ENCODE measurements around the gene LRP1B.
"Not testable (repeated sequence)": the region's sequence is repeated elsewhere in the genome, so short reads cannot be mapped to it uniquely, and the experiment has no call there.

The LRP1B gene

DNA sequence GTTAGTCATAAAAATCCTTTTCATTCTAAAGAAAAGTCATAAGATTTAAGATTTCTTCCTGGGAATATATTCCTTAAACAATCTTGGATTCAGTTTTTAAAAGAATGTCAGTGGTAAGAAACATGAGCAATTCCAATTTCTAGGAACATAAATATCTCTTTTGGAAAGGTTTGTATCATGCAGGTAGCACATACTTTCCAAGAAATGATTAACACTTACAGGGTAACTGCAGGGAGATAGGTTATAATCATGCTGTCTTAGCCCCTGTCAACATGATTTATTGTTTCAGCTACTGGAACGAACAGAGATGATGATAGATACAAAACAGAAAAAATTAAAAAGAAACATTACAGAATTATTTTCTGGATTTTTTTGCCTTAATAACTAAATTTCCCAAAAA is 1537.7 kb downstream of the LRP1B start:
- no peak for DNase-seq

GRCh38 chr2:140589696-140590095 is 1541.1 kb downstream of the LRP1B start:
- DNase-seq, result no peak

GRCh38 chr2:140589273-140589672 is 1541.5 kb downstream of the LRP1B start:
- DNase-seq, result no peak

GRCh38 chr2:140586379-140586778 is 1544.4 kb downstream of the LRP1B start:
- no peak for DNase-seq

- no peak for DNase-seq
These were observed 1545.8 kb downstream of the LRP1B start for GRCh38 chr2:140585016-140585415.

DNA sequence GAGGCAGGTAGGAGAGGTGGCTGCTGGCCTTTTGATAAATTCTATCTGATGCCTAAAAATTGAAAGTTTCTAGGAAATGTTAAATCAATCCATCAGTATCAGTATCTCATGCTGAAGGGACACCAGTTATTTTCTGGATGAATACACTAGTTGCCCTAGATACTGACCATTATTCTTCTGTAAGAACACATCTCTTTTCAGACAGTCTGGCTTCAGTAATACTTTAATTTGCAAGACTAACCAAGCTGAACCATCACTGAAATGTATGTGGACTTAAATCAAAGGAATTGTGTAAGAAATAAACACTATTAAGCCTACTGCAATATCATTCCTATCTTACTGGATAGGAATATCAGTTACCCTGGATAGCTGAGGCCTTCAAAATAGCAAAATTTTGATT is 1546.3 kb downstream of the LRP1B start:
- DNase-seq, result no peak

DNA sequence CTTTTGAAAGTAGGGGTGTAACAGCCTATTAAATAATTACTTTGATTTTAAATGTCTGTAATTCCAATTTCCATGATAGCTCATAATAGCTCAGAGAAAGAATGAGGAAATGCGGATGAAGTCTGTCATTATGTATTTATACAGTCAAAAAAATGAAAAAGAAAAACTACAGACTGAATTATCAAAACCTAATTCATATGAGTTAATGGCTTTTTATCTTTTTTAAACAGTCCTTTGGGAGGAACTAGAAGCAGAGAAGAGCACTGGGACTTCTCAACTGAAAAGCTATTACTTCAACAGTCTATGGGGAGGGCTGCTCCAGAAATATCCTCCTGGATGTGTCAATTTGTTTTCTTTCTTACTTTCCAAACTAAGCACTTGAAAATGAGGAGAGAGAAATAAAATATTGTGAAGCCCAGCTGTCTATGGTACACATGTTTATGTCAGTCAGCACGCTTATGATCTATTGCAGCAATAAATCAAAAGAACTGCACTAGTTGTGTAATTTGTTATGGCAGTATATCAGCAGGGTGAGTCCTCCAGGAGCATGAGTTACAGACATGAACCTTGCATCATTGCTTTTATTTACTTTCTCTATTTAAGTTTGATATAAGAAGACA is 1550.2 kb downstream of the LRP1B start:
- DNase-seq, result no peak

DNA sequence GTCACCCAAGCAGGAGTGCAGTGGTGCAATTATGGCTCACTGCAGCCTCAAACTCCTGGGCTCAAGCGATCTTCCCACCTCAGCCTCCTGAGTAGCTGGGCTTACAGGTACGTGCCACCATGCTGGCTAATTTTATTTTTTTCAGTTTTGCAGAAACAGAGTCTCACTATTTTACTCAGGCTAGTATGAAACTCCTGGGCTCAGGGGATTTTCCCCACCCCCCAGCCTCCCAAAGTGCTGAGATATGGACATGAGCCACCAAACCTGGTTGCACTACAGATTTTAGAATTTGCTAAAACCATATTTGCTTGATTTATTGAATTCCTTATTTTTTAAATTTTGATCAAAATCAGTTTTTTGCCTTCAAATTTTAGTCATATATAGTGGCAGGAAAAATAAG is 1553.4 kb downstream of the LRP1B start:
- DNase-seq, result no peak

DNA sequence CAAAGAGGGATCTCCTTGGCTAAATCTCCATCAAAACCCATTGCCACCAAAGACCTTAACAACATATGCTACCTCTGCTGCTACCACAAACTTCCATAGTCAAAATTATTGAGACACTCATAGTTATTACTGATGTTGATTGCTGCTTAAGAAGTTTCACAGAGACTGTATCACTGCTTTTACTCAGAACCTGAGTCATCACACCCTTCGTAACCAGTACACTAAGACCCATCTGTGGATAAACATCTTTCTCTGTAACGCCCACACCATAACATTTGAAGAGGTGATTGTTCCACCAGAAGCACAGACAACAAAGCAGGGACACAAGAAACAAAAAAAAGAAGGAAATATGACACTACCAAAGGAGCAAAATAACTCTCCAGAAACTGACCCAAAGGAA is 1563.1 kb downstream of the LRP1B start:
- no peak for DNase-seq

DNA sequence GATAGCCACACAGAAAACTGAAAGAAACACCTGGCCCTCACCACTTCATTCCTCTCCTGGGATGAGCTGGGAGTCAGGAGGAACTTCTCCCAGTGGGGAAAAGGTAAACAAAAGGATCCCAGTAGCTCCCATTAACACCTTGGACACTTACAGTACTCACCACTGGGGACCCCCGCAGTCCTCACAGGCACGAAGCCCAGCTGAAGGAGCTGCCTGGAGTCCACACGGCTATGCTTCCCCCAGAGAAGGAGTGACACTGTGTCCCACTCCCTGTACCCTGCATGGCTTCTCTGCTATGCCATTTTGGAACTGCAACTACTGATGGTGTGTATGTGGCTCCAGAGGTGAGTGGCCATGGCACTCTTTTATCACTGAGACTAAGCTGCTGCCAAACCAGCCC is 1565.1 kb downstream of the LRP1B start:
- DNase-seq, result no peak

- no peak for DNase-seq
These were observed 1575.1 kb downstream of the LRP1B start for GRCh38 chr2:140555701-140556100.

GRCh38 chr2:140552634-140553033 is 1578.2 kb downstream of the LRP1B start:
- DNase-seq, result no peak

DNA sequence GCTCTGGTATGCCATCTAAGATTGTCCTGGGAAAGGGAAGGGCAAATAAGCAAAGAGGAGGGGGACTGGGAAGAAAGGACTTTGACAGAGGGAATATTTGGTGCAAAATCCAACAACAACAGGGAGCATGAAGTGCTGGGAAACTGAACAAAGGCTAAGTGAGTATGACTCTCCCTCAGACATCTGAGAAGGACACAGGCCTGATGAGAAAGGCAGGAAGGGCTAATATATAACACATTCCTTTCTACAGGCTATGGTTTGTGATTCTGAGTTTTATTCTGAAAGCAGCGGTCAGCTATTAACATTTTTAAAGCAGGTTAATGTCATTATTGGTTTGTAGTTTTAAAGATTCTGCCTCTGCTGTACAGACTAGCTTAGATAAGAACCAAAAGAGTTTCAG is 1579.5 kb downstream of the LRP1B start:
- DNase-seq, result no peak

GRCh38 chr2:140550821-140551220 is 1580.0 kb downstream of the LRP1B start:
- DNase-seq, result no peak

DNA sequence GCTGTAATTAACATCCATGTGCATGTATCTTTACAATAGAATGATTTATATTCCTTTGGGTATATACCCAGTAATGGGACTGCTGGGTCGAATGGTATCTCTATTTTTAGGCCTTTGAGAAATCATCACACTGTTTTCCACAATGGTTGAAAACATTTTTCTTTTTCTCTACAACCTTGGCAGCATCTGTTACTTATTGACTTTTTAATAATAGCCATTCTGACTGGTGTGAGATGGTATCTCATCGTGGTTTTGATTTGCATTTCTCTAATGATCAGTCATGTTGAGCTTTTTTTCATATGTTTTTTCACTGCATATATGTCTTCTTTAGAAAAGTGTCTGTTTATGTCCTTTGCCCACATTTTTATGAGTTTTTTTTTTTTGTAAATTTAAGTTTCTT is 1586.0 kb downstream of the LRP1B start:
- DNase-seq, result not testable (repeated sequence)

DNA sequence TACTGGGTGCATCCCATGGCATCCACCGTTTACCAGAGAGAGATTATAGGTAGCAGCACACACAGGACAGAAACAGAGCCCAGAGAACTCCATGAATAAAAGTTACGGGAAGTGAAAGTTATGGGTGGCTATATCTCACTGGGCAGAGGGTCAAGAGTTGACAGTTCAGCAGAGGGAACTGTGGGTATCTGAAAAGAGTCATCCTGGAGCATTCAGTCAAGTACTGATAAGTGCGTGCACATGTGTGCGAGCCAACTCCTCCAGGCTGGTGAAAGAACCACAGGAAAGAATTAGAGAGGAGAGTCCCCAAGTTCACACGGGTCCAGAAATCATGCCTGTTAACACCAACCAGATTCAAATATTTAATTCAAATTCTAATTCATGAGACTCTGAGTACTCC is 1588.2 kb downstream of the LRP1B start:
- DNase-seq, result no peak

DNA sequence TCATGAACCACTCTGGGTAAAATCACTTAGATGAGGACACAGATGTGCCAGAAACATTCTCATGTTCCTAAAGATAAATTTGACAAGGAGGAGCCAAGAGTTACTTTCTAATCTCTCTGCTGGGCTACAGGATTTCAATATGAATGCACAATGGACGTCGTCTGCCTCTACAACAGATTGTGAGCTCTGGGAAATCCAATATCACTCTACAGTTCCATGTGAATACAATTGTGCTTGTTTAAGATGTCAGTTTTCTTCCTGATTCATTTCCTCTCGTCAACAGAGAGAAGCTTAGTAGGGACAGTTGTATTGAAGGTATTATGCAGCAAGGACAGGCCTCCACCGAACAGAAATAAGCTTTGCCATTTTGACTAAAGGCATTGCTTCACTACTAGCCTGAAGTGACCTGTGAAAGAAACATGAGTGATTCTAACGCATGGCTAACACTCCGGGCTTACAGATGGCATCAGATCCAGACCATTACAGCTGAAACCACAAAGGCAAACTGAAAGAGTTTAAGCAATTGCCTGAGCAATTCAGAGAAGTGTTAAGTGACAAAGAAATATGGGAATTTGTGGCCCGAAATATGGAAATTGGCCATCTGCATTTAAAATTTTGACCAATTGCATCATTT is 1591.5 kb downstream of the LRP1B start:
- DNase-seq, result no peak

DNA sequence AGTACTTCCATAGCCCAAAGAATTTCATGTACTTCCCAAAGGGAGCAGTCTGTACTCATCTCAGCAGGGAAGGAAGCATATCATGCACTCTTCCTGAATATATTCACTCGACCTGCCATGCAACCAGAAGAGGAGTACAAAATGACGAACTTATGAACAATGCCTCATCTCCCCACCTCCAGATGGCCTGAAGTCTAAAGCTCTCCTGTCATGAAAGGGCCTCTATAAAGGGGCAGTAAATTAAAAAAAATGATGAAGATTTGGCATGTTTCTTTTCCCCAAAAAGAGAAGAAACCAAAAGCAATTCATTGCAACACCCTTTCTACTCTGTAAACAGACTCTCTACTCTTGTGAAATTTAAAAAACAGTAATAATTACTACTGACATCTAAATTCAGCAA is 1601.1 kb downstream of the LRP1B start:
- no peak for DNase-seq

DNA sequence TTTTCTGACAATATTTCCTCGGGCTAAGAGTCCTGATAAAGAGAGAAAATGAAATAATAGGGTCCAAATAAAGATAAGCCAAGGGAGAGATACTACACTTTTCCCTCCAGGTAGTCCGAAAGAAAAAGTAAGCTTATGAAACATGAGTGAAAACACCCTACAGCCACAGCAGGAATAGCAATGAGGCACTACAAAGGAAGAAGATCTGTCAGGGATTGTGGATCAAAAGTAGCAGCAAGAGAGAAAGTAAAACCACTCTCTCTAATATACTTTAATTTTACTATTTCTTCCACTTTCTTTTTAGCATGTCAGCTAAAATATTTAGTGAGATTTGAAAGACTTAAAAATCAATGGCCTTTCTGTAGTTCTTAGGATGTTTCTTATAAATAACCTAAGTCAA is 1601.8 kb downstream of the LRP1B start:
- DNase-seq, result no peak

DNA sequence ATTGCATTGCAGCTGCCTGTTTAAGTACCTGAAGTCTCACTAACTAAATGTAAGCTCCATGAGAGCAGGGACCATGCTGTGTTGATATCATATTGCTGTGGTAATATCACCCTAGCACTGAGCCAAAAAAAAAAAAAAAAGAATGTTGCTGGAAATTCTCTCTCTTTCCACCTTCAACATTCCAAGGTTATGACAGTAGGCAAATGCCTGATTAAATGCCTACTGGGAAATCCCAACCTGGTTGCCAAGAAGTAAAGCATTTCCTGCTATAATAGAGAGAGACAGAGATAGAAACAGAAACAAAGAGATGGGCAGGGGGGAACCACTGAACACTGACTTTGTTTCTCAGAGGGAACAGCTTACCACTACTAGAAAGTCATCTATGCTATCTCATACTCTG is 1604.2 kb downstream of the LRP1B start:
- no peak for DNase-seq

- no peak for DNase-seq
These were observed 1618.7 kb downstream of the LRP1B start for GRCh38 chr2:140512106-140512505.

GRCh38 chr2:140509765-140510164 is 1621.1 kb downstream of the LRP1B start:
- DNase-seq, result no peak

DNA sequence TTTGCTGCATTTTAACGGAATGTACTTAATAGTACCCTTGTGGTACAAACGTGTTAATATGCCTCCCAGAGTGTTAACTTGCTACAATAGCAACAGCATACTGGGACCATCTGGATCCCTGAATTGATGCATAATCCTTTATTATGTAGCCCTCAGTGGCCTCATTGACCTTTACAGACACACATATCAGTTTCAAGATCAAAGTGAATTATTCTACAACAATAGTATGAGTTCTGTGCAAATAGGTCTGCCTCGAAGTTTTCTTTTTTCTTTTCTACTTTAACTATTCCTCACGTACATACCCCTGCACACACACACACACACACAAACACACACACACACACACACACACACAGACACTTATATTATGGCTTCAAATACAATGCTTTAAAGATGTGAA is 1622.1 kb downstream of the LRP1B start:
- no peak for DNase-seq

GRCh38 chr2:140506606-140507005 is 1624.2 kb downstream of the LRP1B start:
- DNase-seq, result no peak

DNA sequence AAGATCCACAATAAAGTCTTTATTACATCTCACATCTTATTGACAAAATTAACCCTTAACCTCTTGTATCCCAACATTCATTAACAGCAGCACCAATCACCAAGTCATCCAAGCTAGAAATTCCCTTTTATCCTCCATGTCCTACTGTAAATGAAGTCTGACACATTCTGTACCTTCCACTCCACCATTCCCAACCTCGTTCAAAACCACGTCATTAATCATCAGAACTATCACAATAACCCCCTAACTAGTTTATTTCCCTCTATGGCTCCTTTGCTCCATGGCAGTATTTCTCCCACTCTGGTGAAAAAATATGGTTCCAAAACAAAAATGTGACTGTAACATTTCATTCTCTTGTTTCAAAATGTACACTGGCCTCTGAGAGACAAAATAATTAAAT is 1626.2 kb downstream of the LRP1B start:
- DNase-seq, result no peak
